Tongue (tissue), 2 donors: ENCODE data around the gene USP22. TPM values are rescaled to one million over a fixed set of nuclear protein-coding genes. Genes with fewer than 3 reads are reported as not detected.
"Not testable (repeated sequence)": the region's sequence is repeated elsewhere in the genome, so short reads cannot be mapped to it uniquely, and the experiment has no call there.

ENCODE experiments used
- DNase-seq: peaks from one replicate; pipeline ENCODE4 v3.0.0-alpha.2; 2015
- total RNA-seq: library from RNA; depleted of rRNA; stranded (reverse); fragments of >200 nt; gene quantifications from one replicate; pipeline ENCODE4 v1.2.3, GENCODE V29; 2014

The USP22 gene
- total RNA-seq, result 218 TPM

- DNase-seq, result no peak
Measured at GRCh38 chr17:21042458-21043295, at the start of gene USP22. Gene USP22, minus strand, starts transcription at chr17:21043011. Its CDS starts 176 bp downstream, at chr17:21042835.

GRCh38 chr17:21090902-21091618 is 48.2 kb upstream of the USP22 start:
- no peak for DNase-seq

- no peak for DNase-seq
Measured at GRCh38 chr17:21089933-21090901, 47.4 kb upstream of the USP22 start.

GRCh38 chr17:21089145-21089544 is 46.3 kb upstream of the USP22 start:
- no peak for DNase-seq

- no peak for DNase-seq
Measured at GRCh38 chr17:21085707-21086106, 42.9 kb upstream of the USP22 start.

GRCh38 chr17:21085280-21085679 is 42.5 kb upstream of the USP22 start:
- not testable (repeated sequence) for DNase-seq

GRCh38 chr17:21082001-21082436 is 39.2 kb upstream of the USP22 start:
- no peak for DNase-seq

- DNase-seq, result no peak
Measured at GRCh38 chr17:21079196-21079595, 36.4 kb upstream of the USP22 start.

GRCh38 chr17:21078016-21078780 is 35.4 kb upstream of the USP22 start:
- peak; percentile 37 for DNase-seq

GRCh38 chr17:21077281-21077680 is 34.5 kb upstream of the USP22 start:
- DNase-seq, result peak; percentile 82

GRCh38 chr17:21076242-21076641 is 33.4 kb upstream of the USP22 start:
- no peak for DNase-seq

GRCh38 chr17:21075739-21076085 is 32.9 kb upstream of the USP22 start:
- DNase-seq, result no peak

GRCh38 chr17:21072745-21073197 is 30.0 kb upstream of the USP22 start:
- DNase-seq, result peak; percentile 90

- DNase-seq, result no peak
Measured at GRCh38 chr17:21066394-21066793, 23.6 kb upstream of the USP22 start.

GRCh38 chr17:21061971-21062526 is 19.2 kb upstream of the USP22 start:
- no peak for DNase-seq

- no peak for DNase-seq
Measured at GRCh38 chr17:21061158-21061835, 18.5 kb upstream of the USP22 start.

- no peak for DNase-seq
Measured at GRCh38 chr17:21059761-21060160, 16.9 kb upstream of the USP22 start.

- DNase-seq, result no peak
Measured at GRCh38 chr17:21058098-21058893, 15.5 kb upstream of the USP22 start.

- DNase-seq, result not testable (repeated sequence)
Measured at GRCh38 chr17:21053056-21053455, 10.2 kb upstream of the USP22 start.

- no peak for DNase-seq
Measured at GRCh38 chr17:21049457-21049856, 6.6 kb upstream of the USP22 start.
